B cell (primary cell): Measurements from ENCODE around the gene C19orf44.
"Not testable (repeated sequence)": the region's sequence is repeated elsewhere in the genome, so short reads cannot be mapped to it uniquely, and the experiment has no call there.

ENCODE experiments used
- EZH2 ChIP-seq: IDR thresholded peaks from 2 replicates; pipeline ENCODE4 v1.6.1; 2012; ENCODE audit warnings: borderline replicate concordance, low read depth, mild to moderate bottlenecking, moderate library complexity, low read length; ENCODE audit not compliant: insufficient read depth, poor library complexity, severe bottlenecking
- TF ChIP-seq, protein P1 (sequence below): fragments of 200-600 bp; IDR thresholded peaks from one replicate; pipeline ENCODE4 v1.8.0; 2022; ENCODE audit warnings: antibody characterized with exemption, mild to moderate bottlenecking

GRCh38 chr19:16543734-16544133 lies 47.5 kb downstream of the C19orf44 start:
- TF ChIP-seq, protein P1, sequence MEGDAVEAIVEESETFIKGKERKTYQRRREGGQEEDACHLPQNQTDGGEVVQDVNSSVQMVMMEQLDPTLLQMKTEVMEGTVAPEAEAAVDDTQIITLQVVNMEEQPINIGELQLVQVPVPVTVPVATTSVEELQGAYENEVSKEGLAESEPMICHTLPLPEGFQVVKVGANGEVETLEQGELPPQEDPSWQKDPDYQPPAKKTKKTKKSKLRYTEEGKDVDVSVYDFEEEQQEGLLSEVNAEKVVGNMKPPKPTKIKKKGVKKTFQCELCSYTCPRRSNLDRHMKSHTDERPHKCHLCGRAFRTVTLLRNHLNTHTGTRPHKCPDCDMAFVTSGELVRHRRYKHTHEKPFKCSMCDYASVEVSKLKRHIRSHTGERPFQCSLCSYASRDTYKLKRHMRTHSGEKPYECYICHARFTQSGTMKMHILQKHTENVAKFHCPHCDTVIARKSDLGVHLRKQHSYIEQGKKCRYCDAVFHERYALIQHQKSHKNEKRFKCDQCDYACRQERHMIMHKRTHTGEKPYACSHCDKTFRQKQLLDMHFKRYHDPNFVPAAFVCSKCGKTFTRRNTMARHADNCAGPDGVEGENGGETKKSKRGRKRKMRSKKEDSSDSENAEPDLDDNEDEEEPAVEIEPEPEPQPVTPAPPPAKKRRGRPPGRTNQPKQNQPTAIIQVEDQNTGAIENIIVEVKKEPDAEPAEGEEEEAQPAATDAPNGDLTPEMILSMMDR = not testable (repeated sequence)
- TF ChIP-seq EZH2 = not testable (repeated sequence)
